Erythroblast (primary cell): Measurements from ENCODE around the gene WDR5.

ENCODE experiments used
- GATA1 ChIP-seq: IDR thresholded peaks from 2 replicates; pipeline ENCODE4 v1.6.1; 2011; ENCODE audit warnings: low read depth, mild to moderate bottlenecking, control low read depth, low read length, moderate library complexity
- POLR2A ChIP-seq: IDR thresholded peaks from 2 replicates; pipeline ENCODE4 v1.6.1; 2011; ENCODE audit warnings: mild to moderate bottlenecking, low read length

- TF ChIP-seq POLR2A (no peak), GATA1 (no peak)
Measured at GRCh38 chr9:134153450-134153849, 17.6 kb downstream of the WDR5 start.
